GM23248 (cell line): ENCODE results near the gene METTL1. TPM values are rescaled to one million over a fixed set of nuclear protein-coding genes. Genes with fewer than 3 reads are reported as not detected.

Source experiments
- DNase-seq: peaks from one replicate; pipeline ENCODE4 v3.0.0-alpha.2; 2015
- H2AFZ ChIP-seq: fragments of 200-600 bp; sonication (generic); 2 replicates; pipeline ENCODE4 v1.6.1; 2016; ENCODE audit warnings: antibody characterized with exemption
- H3F3A ChIP-seq: fragments of 200-600 bp; sonication (generic); 2 replicates; pipeline ENCODE4 v1.6.1; 2016; ENCODE audit warnings: mild to moderate bottlenecking, antibody characterized with exemption, mixed run types; ENCODE audit not compliant: insufficient read depth
- H3K27ac ChIP-seq: fragments of 200-600 bp; sonication (generic); 2 replicates; pipeline ENCODE4 v1.5.1; 2016; ENCODE audit warnings: mild to moderate bottlenecking
- H3K27me3 ChIP-seq: fragments of 200-600 bp; sonication (generic); replicated peaks from 2 replicates; pipeline ENCODE4 v1.6.1; 2016; ENCODE audit warnings: mild to moderate bottlenecking; ENCODE audit not compliant: insufficient read depth
- H3K36me3 ChIP-seq: fragments of 200-600 bp; sonication (generic); 2 replicates; pipeline ENCODE4 v1.6.1; 2016; ENCODE audit warnings: low read depth, mild to moderate bottlenecking
- H3K4me1 ChIP-seq: fragments of 200-600 bp; sonication (generic); 2 replicates; pipeline ENCODE4 v1.6.1; 2016; ENCODE audit warnings: mild to moderate bottlenecking; ENCODE audit not compliant: insufficient read depth
- H3K4me2 ChIP-seq: fragments of 200-600 bp; sonication (generic); one replicate; pipeline ENCODE4 v1.6.1; 2016; ENCODE audit warnings: mild to moderate bottlenecking; ENCODE audit not compliant: unreplicated experiment
- H3K4me3 ChIP-seq: fragments of 200-600 bp; sonication (generic); 2 replicates; pipeline ENCODE4 v1.5.1; 2016; ENCODE audit warnings: mild to moderate bottlenecking
- H3K79me2 ChIP-seq: fragments of 200-600 bp; sonication (generic); 2 replicates; pipeline ENCODE4 v1.6.1; 2016; ENCODE audit warnings: mild to moderate bottlenecking; ENCODE audit not compliant: insufficient read depth
- H3K9ac ChIP-seq: fragments of 200-600 bp; sonication (generic); 2 replicates; pipeline ENCODE4 v1.6.1; 2016; ENCODE audit warnings: mild to moderate bottlenecking
- H3K9me2 ChIP-seq: fragments of 200-600 bp; sonication (generic); 2 replicates; pipeline ENCODE4 v1.6.1; 2016; ENCODE audit warnings: mixed run types, mild to moderate bottlenecking, moderate library complexity; ENCODE audit not compliant: insufficient read depth
- H3K9me3 ChIP-seq: fragments of 200-600 bp; sonication (generic); one replicate; pipeline ENCODE4 v1.6.1; 2017; ENCODE audit warnings: low read depth
- H4K20me1 ChIP-seq: fragments of 200-600 bp; sonication (generic); 2 replicates; pipeline ENCODE4 v1.6.0; 2016; ENCODE audit not compliant: insufficient read depth
- EZH2 ChIP-seq: fragments of 200-600 bp; sonication (generic); IDR thresholded peaks from 2 replicates; pipeline ENCODE4 v1.6.1; 2018; ENCODE audit warnings: antibody characterized with exemption, mild to moderate bottlenecking; ENCODE audit not compliant: insufficient read depth, poor library complexity, severe bottlenecking
- EZH2phosphoT487 ChIP-seq: fragments of 200-600 bp; sonication (generic); IDR thresholded peaks from 2 replicates; pipeline ENCODE4 v1.6.1; 2018; ENCODE audit warnings: antibody characterized with exemption, moderate library complexity, mild to moderate bottlenecking, low read depth; ENCODE audit not compliant: insufficient read depth
- WGBS, 2 experiments: methylation state at CpG; one replicate each; pipeline ENCODE4 v1.1.6; 2015 to 2017; ENCODE audit warnings: low lambda C conversion rate in 2 of 2, low coverage in 1 of 2; ENCODE audit errors: missing lambda C conversion rate in 2 of 2; 5-methylcytosine and 5-hydroxymethylcytosine counted together
- in situ Hi-C: fragments of 300-500 bp; cut with MboI; formaldehyde crosslinking; loops from 2 replicates; pipeline ENCODE4 v1.15.0; 2020
- polyA plus RNA-seq: library from polyadenylated mRNA; unstranded; fragments of >200 nt; fragmentation: Nextera tagmentation; extraction: Ambion mirVana; gene quantifications from 2 replicates; pipeline ENCODE4 v1.2.1, GENCODE V29; 2016
- total RNA-seq: library from RNA; depleted of rRNA; stranded (reverse); fragments of >200 nt; shearing (Covaris generic); gene quantifications from 2 replicates; pipeline ENCODE4 v1.2.3, GENCODE V29; 2014

METTL1 gene
- total and polyA plus RNA-seq, 2 experiments from 2014 or later = 3.7 to 33.2 TPM

DNA sequence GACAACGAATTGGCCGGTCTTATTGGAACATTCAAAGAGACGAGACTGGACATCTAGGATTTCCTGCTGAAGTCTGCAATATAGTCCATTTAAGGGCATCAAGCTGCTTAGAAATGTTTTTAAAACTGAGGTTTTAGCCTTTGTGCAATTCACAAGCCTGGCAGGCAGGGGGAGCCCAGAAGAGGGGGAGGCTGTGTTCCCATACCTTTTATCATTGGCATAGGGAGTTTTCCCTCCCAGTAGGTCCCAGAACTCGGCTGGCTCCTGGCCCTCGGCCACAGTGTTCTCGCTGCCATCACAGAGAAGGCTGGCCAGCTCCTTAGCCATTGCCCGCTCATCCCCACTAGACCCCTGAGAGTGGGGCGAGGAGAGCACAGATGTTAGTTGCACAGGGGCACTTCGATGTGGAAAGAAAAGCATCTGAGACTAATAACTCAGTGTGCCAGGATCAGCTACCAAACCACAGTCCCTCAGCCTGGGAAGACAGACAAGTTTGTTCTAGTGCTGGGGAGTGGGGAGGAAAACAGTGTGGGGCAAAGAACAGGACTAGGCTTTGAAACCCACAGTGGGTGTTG lies 31.5 kb upstream of the METTL1 start:
- Histone ChIP-seq H3K4me3 (no peak overlapping the region), H3K9me3 (no peaks in the 10 kb centered on the region), H3K4me1 (no peaks in the 10 kb centered on the region), H3K36me3 (peaks cover 38% of the 10 kb centered on the region), H3K79me2 (no peaks in the 10 kb centered on the region), H3K9me2 (no peaks in the 10 kb centered on the region), H3K27me3 (no peaks in the 10 kb centered on the region), H3F3A (peaks cover 26% of the 10 kb centered on the region), H3K27ac (no peak overlapping the region), H3K9ac (0 out of 2 replicates have a peak overlapping the region, but pooled peaks have one; percentile 6), H2AFZ (no peak overlapping the region), H4K20me1 (no peaks in the 10 kb centered on the region), H3K4me2 (no peak overlapping the region)
- DNase-seq = peak; percentile 72
- 29 to 39% methylated on average over 9 of the region's 9 CpGs for WGBS, 2 experiments
- in situ Hi-C loops = no loop called here
- no peak for TF ChIP-seq EZH2phosphoT487
- TF ChIP-seq EZH2 = no peak

DNA sequence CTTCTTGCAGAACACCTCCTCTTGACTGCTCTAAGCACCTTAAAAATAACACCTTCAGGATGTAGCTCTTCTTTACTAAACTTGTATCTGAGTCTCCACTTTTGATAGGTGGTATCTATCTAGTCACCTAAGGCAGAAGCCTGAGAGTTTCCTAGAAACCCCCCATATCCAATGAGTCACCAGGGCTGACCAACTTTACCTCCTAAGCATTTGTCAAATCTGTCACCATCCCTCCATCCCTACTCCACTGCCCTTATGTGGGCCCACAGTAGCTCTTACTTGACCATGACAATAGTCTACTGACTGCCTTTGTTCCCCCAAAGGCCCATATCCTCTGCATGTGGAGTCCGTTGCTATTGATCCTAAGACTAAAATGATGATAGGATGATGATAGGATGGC lies 30.7 kb upstream of the METTL1 start:
- Histone ChIP-seq H3K27me3 (no peaks in the 10 kb centered on the region), H3K4me2 (no peak overlapping the region), H3F3A (peaks cover 31% of the 10 kb centered on the region), H3K27ac (no peak overlapping the region), H3K36me3 (peaks cover 44% of the 10 kb centered on the region), H3K4me3 (no peak overlapping the region), H3K9me2 (no peaks in the 10 kb centered on the region), H3K4me1 (no peaks in the 10 kb centered on the region), H3K9ac (no peak overlapping the region), H2AFZ (no peak overlapping the region), H3K9me3 (no peaks in the 10 kb centered on the region), H4K20me1 (no peaks in the 10 kb centered on the region), H3K79me2 (no peaks in the 10 kb centered on the region)
- no peak for DNase-seq
- TF ChIP-seq EZH2phosphoT487 = no peak
- no peak for TF ChIP-seq EZH2
- 69 to 78% methylated on average over 1 of the region's 1 CpG for WGBS, 2 experiments
- in situ Hi-C loops = no loop called here

DNA sequence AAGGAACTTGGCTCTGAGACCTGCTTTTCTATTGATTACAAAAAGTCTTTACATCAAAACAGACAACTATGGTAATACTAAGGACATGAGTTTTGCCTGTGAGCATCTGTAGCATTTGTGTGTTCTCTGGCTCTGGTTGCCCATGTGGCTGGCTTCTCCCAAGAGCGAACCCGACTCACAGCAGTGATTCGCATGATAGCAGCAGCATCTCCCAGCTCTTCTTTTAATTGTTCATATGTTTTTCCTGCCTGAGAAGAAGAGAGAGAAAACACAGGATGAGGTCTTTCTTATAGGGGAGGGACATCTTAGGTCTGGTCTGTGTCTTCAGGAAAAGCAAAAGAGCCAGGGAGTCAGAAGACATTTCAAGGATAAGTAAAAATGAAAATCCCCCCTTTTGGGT lies 29.1 kb upstream of the METTL1 start:
- TF ChIP-seq EZH2phosphoT487 = no peak
- TF ChIP-seq EZH2 = no peak
- no peaks in the 10 kb centered on the region for H4K20me1 ChIP-seq
- peak; percentile 12 for DNase-seq
- no peaks in the 10 kb centered on the region for H3K9me3 ChIP-seq
- H3K9me2 ChIP-seq = no peaks in the 10 kb centered on the region
- no peak overlapping the region for H3K27ac ChIP-seq
- peaks cover 40% of the 10 kb centered on the region for H3F3A ChIP-seq
- H3K4me3 ChIP-seq = no peak overlapping the region
- 97 to 100% methylated on average over 3 of the region's 3 CpGs for WGBS, 2 experiments
- no peak overlapping the region for H2AFZ ChIP-seq
- H3K9ac ChIP-seq = no peak overlapping the region
- in situ Hi-C loops = no loop called here
- H3K27me3 ChIP-seq = no peaks in the 10 kb centered on the region
- H3K36me3 ChIP-seq = peaks cover 61% of the 10 kb centered on the region
- peaks cover 9% of the 10 kb centered on the region for H3K79me2 ChIP-seq
- H3K4me1 ChIP-seq = no peaks in the 10 kb centered on the region; the same call in 1 of the 2 replicates
- H3K4me2 ChIP-seq = no peak overlapping the region

DNA sequence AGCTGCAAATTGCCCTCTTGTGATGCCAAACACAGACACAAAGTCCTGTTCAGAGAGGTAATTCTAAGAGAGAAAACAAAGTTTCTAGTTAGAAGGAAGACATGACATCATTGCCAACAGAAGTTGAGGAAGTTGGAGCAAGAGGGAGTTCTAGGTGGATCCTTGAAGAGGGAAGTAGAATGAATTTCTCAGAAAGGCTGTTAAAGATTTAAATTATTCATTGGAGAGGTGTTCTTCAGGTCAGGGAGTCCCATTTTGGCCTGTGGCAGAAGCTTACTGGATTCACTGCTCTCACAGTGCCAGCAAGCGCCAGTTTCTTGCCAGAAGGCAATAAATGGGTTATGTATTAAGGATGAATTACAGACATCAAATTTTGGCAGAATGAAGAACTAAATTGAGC lies 26.0 kb upstream of the METTL1 start:
- in situ Hi-C loops = no loop called here

DNA sequence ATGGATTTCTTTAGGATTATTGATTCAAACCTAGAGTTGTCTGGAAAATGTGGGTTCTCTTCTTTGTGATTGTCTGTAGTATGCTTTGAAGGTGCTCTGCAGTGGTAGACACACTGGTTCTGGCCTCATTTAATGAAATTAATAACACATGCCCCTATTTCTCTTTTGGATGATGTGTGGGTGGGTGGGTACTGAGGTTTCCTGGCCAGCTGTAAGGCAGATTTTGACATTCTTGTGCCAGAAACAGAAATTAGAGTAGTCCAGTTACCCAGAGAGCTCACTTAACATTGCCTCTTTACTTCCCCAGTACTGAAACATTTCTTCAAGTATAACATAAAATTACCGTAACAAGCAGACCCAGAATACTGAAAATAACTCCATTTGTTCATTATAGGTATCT lies 25.1 kb upstream of the METTL1 start:
- no peak for DNase-seq
- Histone ChIP-seq H3K4me3 (no peak overlapping the region), H4K20me1 (no peaks in the 10 kb centered on the region), H3K79me2 (peaks cover 18% of the 10 kb centered on the region), H3K27me3 (no peaks in the 10 kb centered on the region), H3K9ac (no peak overlapping the region), H2AFZ (no peak overlapping the region), H3K27ac (no peak overlapping the region), H3F3A (peaks cover 65% of the 10 kb centered on the region), H3K9me3 (no peaks in the 10 kb centered on the region), H3K4me1 (peaks cover 23% of the 10 kb centered on the region), H3K36me3 (peaks cover 68% of the 10 kb centered on the region), H3K4me2 (no peak overlapping the region), H3K9me2 (no peaks in the 10 kb centered on the region)
- TF ChIP-seq EZH2 (no peak), EZH2phosphoT487 (no peak)
- in situ Hi-C loops = no loop called here
- 94 to 96% methylated on average over 1 of the region's 1 CpG for WGBS, 2 experiments

More for the DNA sequence above, 26.0 kb upstream of the METTL1 start:
- 100% methylated on average over 1 of the region's 1 CpG for WGBS, 2 experiments
- no peak overlapping the region for H3K4me2 ChIP-seq
- H3K27ac ChIP-seq = no peak overlapping the region
- H3K36me3 ChIP-seq = peaks cover 70% of the 10 kb centered on the region
- peaks cover 56% of the 10 kb centered on the region for H3F3A ChIP-seq
- no peak for TF ChIP-seq EZH2phosphoT487
- TF ChIP-seq EZH2 = no peak
- H3K79me2 ChIP-seq = peaks cover 16% of the 10 kb centered on the region
- peaks cover 23% of the 10 kb centered on the region for H3K4me1 ChIP-seq
- no peaks in the 10 kb centered on the region for H4K20me1 ChIP-seq
- H3K9me3 ChIP-seq = no peaks in the 10 kb centered on the region
- no peak for DNase-seq
- no peaks in the 10 kb centered on the region for H3K9me2 ChIP-seq
- H3K27me3 ChIP-seq = no peaks in the 10 kb centered on the region
- H3K9ac ChIP-seq = no peak overlapping the region
- no peak overlapping the region for H3K4me3 ChIP-seq
- no peak overlapping the region for H2AFZ ChIP-seq
